GM18526 (cell line): ENCODE data around the gene CHM.

ENCODE experiments used
- POLR2A ChIP-seq: IDR thresholded peaks from 3 replicates; pipeline ENCODE4 v1.6.1; 2011; ENCODE audit not compliant: insufficient read length; ENCODE audit errors: extremely low read depth

CHM gene, protein sequence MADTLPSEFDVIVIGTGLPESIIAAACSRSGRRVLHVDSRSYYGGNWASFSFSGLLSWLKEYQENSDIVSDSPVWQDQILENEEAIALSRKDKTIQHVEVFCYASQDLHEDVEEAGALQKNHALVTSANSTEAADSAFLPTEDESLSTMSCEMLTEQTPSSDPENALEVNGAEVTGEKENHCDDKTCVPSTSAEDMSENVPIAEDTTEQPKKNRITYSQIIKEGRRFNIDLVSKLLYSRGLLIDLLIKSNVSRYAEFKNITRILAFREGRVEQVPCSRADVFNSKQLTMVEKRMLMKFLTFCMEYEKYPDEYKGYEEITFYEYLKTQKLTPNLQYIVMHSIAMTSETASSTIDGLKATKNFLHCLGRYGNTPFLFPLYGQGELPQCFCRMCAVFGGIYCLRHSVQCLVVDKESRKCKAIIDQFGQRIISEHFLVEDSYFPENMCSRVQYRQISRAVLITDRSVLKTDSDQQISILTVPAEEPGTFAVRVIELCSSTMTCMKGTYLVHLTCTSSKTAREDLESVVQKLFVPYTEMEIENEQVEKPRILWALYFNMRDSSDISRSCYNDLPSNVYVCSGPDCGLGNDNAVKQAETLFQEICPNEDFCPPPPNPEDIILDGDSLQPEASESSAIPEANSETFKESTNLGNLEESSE

DNA sequence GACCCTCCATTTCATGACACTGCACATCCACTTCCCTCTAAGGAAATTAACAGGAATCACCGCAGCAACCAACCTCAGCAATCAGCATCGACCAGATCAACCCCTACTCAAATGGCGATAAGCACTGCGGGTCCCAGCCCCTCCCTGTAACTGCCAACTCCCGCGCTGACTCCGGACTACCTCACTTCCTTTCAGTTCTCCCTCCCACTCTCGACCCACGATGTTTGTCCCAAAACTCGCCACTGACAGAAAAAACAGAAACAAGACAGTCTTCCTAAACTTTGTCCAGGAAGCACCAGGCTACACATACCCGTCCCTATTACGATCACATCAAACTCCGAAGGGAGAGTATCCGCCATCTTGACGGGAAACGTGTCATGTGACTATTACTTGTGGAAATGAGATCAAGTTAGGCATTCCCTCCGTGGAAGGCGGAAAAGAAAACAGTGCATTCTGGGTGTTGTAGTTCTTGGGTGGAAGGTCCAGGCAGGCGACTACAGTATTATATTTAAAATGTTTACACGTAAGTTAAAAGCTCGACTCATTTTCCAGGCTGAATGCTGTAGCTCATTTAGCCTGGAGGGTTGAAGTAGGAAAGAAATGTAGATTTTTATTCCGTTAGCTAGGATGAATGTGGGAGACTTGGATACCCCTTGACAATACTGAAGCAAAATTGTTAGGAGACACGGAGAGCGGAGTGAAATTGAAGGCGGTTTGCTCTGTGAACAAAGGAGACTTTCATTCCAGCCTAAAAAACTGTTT is at the start of gene CHM:
TSS of gene CHM (minus strand) at position 385 of the 762 bp plus-strand sequence. CDS start at position 359, 26 bp downstream.
- TF ChIP-seq POLR2A = peak; percentile 76

DNA sequence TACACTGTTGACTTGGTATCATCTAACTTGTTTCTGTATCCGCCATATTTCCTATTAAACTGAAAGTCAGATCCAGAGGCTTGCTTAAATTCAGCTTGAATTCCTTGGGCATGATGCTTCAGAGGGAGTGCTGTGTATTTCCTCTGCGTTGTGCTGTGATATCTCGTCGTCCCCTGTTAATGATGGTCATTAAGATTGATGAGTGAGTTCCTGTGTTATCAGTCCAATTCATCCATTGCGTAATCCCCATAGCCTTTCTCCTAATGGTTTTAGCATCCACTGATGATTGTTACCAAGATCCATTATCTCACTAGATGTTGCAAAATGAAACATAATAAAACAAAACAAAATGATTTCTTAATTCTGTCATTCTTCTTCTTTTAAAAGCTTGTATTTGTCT is 31.3 kb upstream of the CHM start:
- no peak for TF ChIP-seq POLR2A

DNA sequence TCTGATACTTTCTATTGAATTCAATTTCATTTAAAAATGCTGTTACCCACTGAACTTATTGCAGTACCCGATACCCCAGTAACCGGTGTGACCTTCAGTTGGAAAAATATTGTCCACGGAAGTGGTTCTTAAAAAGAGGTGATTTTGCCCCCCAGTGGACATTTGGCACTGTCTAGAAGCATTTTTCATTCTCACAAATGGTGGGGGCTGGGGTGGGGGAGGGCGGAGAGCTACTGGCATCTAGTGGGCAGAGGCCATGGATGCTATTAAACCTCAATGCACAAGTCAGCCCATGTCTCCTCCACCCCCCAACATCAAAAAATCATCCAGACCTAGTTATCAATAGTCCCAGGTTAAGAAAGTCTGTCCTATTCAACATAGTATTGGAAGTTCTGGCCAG is 19.6 kb upstream of the CHM start:
- no peak for TF ChIP-seq POLR2A

DNA sequence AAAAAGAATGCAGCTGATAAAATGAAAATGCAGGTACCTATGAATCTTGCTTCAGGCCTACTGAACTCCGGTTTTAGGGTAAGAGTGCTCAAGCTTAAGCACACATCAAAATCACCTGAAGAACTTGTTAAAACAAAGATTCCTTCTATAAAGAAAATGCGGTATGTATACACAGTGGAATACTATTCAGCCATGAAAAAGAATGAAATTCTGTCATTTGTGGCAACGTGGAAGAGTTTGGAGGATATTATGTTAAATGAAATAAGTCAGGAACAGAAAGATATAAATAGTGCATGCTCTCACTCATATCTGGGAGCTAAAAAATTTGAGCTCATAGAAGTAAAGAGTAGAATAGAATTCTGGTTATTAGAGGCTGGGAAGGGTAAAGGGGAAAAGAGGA is 14.0 kb upstream of the CHM start:
- TF ChIP-seq POLR2A = no peak

DNA sequence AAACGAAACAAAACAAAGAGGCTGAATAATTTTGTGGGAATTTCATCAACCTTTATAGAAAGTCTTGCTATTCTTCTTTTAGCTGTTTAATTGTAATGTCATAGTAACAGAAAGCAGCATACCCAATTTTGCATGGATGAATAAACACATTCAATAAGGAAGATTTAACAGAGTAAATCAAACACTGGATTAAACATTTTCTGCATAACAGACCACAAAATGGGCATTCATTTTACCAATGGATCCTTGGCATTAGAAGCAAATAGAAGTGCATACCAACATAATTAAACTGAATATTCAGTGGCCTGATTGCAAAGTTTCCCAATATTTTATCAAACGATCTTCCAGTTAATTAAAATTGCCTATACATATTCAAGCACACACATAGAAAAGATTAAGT is 4.4 kb upstream of the CHM start:
- no peak for TF ChIP-seq POLR2A

DNA sequence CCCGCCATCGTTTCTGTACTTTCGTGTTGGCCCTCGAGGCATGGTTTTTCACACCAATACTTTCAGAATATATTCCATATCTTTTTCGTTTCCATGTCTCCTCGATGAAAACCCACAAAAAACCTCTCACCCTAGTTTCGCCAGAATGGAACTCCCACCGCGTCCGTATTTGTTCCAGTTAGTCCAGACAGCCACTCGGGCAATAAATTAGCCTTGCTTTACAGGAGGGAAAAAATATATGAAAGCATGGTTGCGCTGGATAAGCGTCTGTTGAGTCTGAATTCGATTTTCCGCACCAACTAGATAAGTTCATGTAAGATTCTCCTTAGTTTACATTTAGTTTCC is 550 bp upstream of the CHM start:
- TF ChIP-seq POLR2A = no peak

DNA sequence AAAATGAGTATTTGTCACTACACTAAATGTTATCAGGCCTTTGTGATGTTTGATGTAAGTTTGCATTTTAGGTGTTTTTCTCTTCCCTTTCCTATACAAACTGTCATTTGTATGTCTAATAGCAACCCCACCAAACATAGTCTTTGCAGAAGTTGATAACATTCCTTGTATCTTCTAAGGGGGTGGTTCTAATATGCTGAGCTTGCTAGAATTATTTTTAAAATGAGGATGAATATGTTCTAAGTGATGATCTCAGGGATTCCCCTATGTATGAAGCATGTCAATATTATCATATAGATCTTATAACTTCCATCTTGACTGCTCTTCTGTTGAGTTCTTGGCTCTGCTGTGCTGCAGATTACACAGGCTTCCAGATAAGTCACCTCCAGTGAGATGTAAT is 3.1 kb downstream of the CHM start:
- TF ChIP-seq POLR2A = no peak

DNA sequence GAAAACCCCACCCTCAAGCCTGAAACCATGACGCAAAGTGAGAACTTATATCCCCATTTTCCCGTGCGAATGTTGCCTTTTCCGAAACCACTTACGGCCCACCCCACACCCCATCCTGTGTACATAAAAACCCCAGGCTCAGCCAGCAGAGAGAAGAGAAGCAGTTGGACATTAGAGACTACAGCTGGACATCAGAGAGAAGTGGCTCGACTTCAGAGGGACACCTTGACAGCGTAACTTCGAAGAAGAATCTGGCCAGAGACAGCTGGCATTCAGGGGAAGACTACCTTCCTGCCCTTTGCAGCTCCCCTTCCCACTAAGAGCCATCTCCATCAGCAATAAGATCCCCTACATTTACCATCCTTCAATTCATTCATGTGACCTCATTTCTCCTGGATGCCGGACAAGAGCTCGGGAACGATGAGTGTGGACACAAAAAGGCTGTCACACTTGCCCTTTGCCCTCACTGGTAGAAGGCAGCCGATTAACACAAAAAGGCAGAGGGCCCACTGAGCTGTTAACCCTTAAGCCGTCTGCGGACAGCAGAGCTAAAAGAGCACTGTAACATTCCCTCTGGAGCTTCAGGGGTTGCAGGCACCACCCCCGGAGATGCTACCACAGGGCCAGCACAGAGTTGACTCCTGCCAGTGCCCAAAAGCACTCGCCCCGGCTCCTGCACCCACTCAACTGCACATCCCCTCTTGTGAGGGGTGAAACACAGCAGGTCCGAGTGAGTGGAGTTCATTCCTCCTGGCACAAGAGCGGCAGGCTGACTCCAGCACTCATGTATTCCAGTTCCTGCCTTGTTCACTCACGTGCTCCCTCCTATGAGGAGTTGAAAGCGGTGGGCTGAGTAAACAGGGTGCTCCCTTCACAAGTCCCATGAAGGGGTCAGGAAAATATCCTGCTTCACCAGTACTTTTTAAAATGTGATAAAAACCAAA is 7.5 kb downstream of the CHM start:
- TF ChIP-seq POLR2A = no peak

DNA sequence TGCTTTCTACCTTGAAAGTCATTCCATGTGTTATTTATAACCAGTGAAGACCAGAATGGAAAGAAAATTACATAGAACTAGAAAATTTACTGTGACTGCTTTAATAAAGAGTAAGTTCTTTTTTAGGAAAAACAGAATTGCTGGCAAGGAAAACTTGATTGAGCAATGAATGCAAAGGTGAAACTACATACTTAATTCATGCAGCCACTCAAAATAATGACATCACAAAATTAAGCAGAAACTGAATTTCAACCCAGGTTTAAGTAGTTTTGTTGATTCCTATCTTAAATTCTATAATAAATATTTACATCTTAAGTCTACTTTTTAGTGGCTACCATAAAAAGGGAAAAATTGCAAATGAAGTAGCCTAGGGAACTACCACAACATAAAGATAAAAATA is 14.0 kb downstream of the CHM start:
- TF ChIP-seq POLR2A = no peak

DNA sequence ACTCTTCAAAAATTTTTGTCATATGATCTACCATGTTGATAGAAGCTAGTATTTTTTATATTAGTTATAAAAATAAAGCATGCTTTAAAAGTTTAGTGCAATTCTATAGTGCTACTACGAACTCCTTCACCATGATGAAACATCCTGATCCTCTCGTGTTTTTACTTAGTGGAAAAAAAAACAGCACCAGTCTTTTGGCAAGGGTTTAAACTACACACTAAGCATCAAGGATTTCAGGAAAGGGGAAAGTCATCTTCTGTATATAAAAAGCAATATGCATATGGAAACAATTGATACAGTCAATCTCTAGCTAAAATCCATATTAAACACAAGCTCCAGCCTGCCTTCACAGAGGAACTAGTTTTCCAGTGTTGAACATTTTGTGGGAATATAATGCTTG is 18.7 kb downstream of the CHM start:
- TF ChIP-seq POLR2A = no peak

DNA sequence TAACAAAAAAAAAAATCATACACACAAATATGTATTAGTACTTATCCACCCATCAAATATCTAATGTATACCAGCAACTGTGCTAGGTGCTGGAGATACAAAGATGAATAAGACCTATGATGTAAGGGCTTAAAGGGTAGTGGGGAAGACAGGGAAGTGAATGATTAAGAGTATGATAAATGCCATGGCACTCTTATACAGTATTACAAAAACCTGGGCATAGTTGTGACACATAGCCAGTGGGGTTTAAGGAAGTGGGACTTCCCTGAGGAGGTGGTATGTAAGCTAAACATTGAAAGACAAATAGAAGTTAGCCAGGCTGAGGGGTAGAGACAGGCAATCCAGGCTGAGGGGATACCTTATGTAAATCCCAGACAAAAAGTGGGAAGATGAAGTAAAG is 23.5 kb downstream of the CHM start:
- TF ChIP-seq POLR2A = no peak

DNA sequence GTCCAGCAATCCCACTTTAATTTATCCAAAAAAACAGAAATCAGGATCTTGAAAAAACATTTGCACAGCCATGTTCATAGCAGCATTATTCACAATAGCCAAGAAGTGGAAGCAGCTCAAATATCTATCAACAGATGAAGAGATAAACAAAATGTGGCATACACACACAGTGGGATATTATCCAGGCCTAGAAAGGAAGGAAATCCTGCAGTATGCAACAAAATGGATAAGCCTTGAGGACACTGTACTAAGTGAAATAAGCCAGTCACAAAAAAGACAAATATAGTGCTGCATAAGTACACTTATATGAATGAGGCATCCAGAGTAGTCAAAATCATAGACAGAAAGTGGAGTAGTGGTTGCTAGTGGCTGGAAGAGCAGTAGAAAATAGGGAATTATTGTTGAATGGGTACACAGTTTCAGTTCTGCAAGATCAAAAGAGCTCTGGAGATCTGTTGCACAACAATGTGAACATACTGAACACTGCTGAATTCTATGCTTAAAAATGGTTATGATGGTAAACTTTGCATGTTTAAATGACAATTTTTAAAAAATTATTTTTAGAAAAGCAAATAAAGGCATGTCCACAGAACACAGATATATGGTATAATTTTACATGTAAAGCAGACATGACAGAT is 25.6 kb downstream of the CHM start:
- no peak for TF ChIP-seq POLR2A

DNA sequence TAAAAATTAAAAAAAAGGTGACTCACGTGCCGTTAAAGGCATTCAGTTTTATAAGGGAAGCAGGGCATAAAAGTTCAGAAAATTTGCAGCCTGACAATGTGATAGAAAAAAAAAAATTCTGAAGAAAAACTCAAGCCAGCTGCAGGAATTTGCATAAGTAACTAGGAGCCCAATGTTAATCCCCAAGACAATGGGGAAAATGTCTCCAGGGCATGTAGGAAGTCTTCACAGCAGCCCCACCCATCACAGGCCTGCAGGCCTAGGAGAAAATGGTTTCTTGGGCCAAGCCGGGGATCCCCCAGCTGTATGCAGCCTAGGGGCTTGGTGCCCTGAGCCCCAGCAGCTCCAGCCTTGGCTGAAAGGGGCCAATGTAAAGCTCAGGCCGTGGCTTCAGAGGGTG is 31.2 kb downstream of the CHM start:
- no peak for TF ChIP-seq POLR2A

DNA sequence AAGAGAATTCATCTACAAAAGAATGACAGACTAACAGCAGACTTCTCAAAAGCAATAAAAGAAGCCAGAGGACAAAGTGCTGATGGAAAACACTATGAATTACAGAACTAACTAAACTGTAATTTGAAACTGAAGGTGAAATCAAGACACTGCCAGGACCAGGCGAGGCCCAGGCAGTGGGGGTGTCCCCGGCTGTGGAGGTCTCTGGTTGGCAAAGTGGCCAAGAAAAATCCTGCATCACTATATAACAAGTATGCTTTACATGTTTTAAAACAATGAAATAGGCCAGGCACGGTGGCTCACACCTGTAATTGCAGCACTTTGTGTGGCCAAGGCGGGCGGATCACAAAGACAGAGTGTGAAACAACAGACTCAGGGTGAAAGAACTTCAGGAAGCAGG is 32.9 kb downstream of the CHM start:
- TF ChIP-seq POLR2A = no peak

DNA sequence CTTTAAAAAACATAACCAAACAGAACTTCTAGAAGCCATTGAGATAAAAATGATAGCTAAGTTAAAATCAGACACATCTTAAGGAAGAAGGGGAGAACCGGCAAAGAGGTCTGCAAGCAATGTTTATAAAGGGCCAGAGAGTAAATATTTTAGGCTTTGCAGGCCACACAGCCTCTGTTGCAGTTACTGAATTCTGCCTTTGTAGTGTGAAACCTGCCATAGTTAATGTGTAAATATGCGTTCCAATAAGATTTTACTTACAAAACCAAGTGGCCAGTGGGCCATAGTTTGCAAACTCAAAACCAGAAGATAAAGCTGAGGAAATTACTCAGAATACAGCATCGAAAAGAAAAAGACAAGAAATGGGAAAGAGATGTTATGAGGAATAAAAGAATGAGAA is 33.6 kb downstream of the CHM start:
- TF ChIP-seq POLR2A = no peak
